ENCODE results near the gene MSANTD4. TPM values are rescaled to one million over a fixed set of nuclear protein-coding genes. Genes with fewer than 3 reads are reported as not detected.
A peak's percentile ranks its signal among the peaks of the same experiment; 100 is the strongest.
"Not testable (repeated sequence)": the region's sequence is repeated elsewhere in the genome, so short reads cannot be mapped to it uniquely, and the experiment has no call there.

Gene MSANTD4
- polyA plus RNA-seq (2013, experiment 1 of 2) = 17.8 TPM
- polyA plus RNA-seq (2013, experiment 2 of 2) = 20.3 TPM

DNA sequence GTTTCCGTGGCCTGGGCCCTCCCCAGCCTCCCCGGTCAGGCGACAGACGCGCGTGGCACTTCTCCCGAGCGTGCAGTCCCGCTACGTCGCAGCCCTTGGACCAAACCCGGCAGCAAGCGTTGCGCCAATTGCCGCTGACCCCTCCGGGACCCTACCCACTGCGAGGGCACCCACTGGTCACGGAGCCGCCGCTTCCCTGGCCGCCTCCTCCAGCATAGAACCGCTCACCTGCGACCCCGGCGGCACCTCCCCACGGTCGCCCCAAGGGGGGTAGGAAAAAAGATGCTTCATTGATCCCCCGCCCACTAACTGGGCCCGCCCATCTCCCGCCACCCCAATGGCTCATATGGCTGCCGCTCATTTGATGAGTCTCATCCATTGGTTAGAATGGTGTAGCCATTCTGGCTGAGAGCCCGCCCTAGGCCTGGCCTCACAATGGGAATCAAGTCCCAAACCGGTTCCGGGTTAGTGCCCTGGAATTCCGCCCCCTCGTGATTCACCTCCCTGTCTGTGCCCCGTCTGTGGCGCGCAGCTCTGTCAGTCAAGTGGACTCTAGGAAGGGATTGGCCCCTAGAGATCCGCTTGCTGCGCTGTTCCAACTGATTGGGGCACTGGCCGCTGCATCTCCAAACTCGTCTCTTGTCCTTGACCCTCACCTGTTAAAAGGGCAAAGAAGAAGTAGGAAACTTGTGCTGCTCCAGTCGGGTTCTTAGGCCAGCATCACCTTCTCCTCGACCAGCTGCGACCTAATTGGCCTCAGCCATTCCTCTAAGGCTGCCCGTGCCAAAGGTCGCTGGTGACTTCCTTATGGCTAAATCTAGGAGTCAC is at the start of gene MSANTD4:
Gene MSANTD4 (minus strand): TSS at position 274 of the 828 bp plus-strand sequence. CDS start 11,323 bp downstream, outside the sequence.
- no peaks in the 10 kb centered on the region for H3K4me1 ChIP-seq (ENCODE audit: control insufficient read depth, insufficient read depth, low read length, poor library complexity, severe bottlenecking)
- no peaks in the 10 kb centered on the region for H3K36me3 ChIP-seq (ENCODE audit: control insufficient read depth, insufficient read depth, low read length)
- 0 to 2% methylated on average over 25 to 33 of the region's 48 CpGs for WGBS, 2 experiments (ENCODE audit: insufficient coverage in 2 of 2)
- H3K9me3 ChIP-seq (ENCODE audit: control insufficient read depth, low read length) = peaks cover 4% of the 10 kb centered on the region
- H3K4me3 ChIP-seq (ENCODE audit: extremely low read depth, insufficient read depth, low read length, poor library complexity, severe bottlenecking) = peak within 1 kb of the TSS; percentile 85
- peak within 1 kb of the TSS; percentile 66 for H3K27ac ChIP-seq (ENCODE audit: low read depth, low read length, severe bottlenecking)

DNA sequence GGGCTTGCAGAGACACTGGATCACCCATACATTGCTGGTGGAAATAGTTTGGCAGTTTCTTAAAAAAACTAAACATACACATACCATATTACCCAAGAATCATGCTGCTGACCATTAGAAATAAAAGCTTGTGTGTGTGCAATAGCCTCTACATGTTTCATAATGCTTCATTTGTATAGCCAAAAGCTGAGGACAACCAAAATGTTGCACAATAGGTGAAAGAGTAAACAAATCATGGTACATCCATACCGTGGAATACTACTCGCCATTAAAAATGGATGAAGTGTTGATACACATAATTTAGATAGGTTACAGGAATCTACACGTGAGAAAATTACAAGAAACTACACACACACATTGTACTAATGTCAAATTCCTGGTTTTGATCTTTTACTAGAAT is 48.6 kb upstream of the MSANTD4 start:
- WGBS, 2 experiments (ENCODE audit: insufficient coverage in 2 of 2) = no CpG with 5 or more reads among the region's 3 CpGs
- H3K36me3 ChIP-seq (ENCODE audit: control insufficient read depth, insufficient read depth, low read length) = no peaks in the 10 kb centered on the region
- no peaks in the 10 kb centered on the region for H3K4me1 ChIP-seq (ENCODE audit: control insufficient read depth, insufficient read depth, low read length, poor library complexity, severe bottlenecking)
- H3K4me3 ChIP-seq (ENCODE audit: extremely low read depth, insufficient read depth, low read length, poor library complexity, severe bottlenecking) = no peak overlapping the region
- H3K9me3 ChIP-seq (ENCODE audit: control insufficient read depth, low read length) = no peaks in the 10 kb centered on the region
- no peak overlapping the region for H3K27ac ChIP-seq (ENCODE audit: low read depth, low read length, severe bottlenecking)

DNA sequence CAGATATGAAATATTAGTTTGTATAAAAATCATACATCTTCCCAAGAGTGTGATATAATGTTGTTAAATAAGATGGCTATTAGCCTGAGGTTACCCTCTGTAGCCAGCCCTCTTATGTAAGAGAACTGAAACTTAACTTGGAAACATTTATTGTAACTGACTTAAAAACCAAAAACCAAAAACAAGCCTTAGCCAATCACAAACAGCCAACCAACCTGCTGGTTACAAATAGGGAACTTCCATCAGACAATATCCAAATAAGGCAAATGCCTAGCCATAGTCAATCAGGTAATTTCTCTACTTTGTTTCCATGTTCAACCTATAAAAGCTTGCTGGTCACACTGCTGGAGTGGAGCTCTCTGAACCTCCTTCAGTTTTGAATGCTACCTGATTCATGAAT is 41.0 kb upstream of the MSANTD4 start:
- Histone ChIP-seq H3K36me3 (ENCODE audit: control insufficient read depth, insufficient read depth, low read length) (no peaks in the 10 kb centered on the region), H3K9me3 (ENCODE audit: control insufficient read depth, low read length) (no peaks in the 10 kb centered on the region), H3K27ac (ENCODE audit: low read depth, low read length, severe bottlenecking) (no peak overlapping the region), H3K4me1 (ENCODE audit: control insufficient read depth, insufficient read depth, low read length, poor library complexity, severe bottlenecking) (no peaks in the 10 kb centered on the region), H3K4me3 (ENCODE audit: extremely low read depth, insufficient read depth, low read length, poor library complexity, severe bottlenecking) (no peak overlapping the region)

DNA sequence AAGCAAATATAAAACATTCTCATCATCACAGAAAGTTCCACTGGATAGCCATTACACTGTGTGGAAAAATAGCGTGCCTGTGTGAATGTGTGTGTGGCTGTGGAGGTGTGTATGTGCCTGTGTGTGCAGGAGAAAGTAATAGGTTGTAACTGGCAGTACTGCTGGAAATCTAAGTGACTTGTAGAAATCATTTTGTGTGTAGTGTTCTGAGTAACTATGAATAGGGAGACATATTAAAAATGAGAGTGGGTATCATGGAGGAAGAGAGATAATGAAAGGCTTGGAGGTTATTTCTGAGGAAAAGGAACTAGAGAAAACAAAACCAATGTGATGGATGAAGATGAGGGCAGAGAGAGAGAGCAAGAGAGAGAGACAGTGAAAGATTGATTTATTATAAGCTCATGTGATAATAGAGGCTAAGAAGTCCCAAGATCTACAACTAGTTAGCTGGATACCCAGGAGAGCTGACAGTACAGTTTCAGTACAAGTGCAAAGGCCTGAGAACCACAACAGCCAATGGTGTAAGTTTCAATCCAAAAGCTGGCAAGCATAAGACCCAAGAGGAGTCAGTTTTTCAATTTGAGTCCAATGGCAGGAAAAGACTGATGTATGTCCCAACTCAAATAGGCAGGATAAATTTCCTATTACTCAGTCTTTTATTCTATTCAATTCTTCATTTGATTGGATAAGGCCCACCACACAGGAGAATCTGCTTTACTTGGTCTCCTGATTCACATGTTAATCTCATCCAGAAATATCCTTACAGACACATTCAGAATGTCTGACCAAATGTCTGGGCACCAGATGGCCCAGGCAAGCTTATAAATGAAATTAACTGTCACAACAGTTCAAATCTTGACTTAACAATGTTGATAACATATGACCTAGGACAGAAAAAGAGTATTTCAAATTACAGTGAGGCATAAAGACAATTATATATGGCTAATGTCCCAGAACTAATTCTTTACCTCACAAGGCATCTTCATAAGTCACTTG is 40.2 kb upstream of the MSANTD4 start:
- Histone ChIP-seq H3K36me3 (ENCODE audit: control insufficient read depth, insufficient read depth, low read length) (no peaks in the 10 kb centered on the region), H3K4me3 (ENCODE audit: extremely low read depth, insufficient read depth, low read length, poor library complexity, severe bottlenecking) (no peak overlapping the region), H3K27ac (ENCODE audit: low read depth, low read length, severe bottlenecking) (no peak overlapping the region), H3K4me1 (ENCODE audit: control insufficient read depth, insufficient read depth, low read length, poor library complexity, severe bottlenecking) (no peaks in the 10 kb centered on the region), H3K9me3 (ENCODE audit: control insufficient read depth, low read length) (no peaks in the 10 kb centered on the region)
- WGBS, 2 experiments (ENCODE audit: insufficient coverage in 2 of 2) = 100% methylated on average over 1 of the region's 1 CpG

DNA sequence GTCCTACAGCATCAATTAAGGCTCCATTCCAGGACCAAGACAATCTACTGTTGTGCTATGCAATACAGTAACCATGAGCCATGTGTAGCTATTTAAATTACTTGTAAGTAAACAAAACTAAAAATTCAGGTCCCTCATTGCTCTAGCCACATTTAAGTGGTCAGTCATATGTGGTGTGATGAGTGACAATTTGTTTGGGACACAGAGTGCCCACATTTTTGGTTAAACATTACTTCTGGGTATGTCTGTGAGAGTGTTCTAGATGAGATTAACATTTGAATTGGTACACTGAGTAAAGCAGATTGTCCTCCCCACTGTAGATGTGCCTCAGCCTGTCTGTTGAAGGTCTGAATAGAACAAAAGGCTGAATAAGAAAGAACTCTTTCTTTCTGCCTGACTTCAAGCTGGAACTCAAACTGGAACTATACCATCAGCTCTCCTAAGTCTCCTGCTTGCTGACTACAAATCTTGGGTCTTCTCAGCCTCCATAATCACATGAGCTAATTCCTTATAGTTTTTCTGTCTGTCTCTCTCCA is 39.3 kb upstream of the MSANTD4 start:
- H3K4me1 ChIP-seq (ENCODE audit: control insufficient read depth, insufficient read depth, low read length, poor library complexity, severe bottlenecking) = no peaks in the 10 kb centered on the region
- H3K4me3 ChIP-seq (ENCODE audit: extremely low read depth, insufficient read depth, low read length, poor library complexity, severe bottlenecking) = no peak overlapping the region
- no peak overlapping the region for H3K27ac ChIP-seq (ENCODE audit: low read depth, low read length, severe bottlenecking)
- no peaks in the 10 kb centered on the region for H3K36me3 ChIP-seq (ENCODE audit: control insufficient read depth, insufficient read depth, low read length)
- no peaks in the 10 kb centered on the region for H3K9me3 ChIP-seq (ENCODE audit: control insufficient read depth, low read length)

DNA sequence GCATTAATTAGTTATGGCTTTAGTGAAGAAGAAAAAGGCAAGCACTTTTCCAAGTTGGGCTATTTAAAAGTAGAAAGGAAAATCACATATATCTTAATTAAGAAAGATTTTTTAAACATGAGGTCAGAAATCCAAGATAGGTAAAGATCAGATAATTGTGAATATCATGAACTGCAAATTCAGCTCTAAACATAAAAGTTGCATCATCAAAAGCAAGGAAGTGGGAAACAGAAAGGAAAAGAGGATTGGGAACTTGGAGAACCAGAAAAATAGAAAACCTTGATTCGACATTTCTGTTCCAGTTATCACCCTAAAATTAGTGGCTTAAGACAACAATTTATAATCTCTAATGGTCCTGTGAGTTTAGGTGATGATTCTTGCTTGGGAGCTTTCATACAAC is 37.6 kb upstream of the MSANTD4 start:
- no CpG with 5 or more reads among the region's 1 CpG for WGBS, 2 experiments (ENCODE audit: insufficient coverage in 2 of 2)
- Histone ChIP-seq H3K36me3 (ENCODE audit: control insufficient read depth, insufficient read depth, low read length) (no peaks in the 10 kb centered on the region), H3K4me3 (ENCODE audit: extremely low read depth, insufficient read depth, low read length, poor library complexity, severe bottlenecking) (no peak overlapping the region)

DNA sequence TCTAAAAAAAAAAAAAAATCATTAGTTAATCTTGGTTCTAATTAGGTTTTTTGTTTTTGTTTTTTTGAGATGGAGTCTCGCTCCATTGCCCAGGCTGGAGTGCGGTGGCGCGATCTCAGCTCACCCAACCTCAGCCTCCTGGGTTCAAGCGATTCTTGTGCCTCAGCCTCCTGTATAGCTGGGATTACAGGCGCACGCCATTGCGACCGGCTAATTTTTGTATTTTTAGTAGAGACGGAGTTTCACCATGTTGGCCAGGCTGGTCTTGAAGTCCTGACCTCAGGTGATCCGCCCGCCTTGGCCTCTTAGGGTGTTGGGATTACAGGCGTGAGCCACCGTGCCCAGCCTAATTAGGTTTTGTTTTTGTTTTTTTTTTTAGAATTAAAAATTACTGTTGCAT is 36.3 kb upstream of the MSANTD4 start:
- 97 to 98% methylated on average over 8 to 9 of the region's 14 CpGs for WGBS, 2 experiments (ENCODE audit: insufficient coverage in 2 of 2)
- H3K27ac ChIP-seq (ENCODE audit: low read depth, low read length, severe bottlenecking); H3K9me3 ChIP-seq (ENCODE audit: control insufficient read depth, low read length); H3K4me1 ChIP-seq (ENCODE audit: control insufficient read depth, insufficient read depth, low read length, poor library complexity, severe bottlenecking); H3K36me3 ChIP-seq (ENCODE audit: control insufficient read depth, insufficient read depth, low read length); H3K4me3 ChIP-seq (ENCODE audit: extremely low read depth, insufficient read depth, low read length, poor library complexity, severe bottlenecking): not testable (repeated sequence)

More for the DNA sequence above, 37.6 kb upstream of the MSANTD4 start:
- no peaks in the 10 kb centered on the region for H3K9me3 ChIP-seq (ENCODE audit: control insufficient read depth, low read length)
- no peaks in the 10 kb centered on the region for H3K4me1 ChIP-seq (ENCODE audit: control insufficient read depth, insufficient read depth, low read length, poor library complexity, severe bottlenecking)
- H3K27ac ChIP-seq (ENCODE audit: low read depth, low read length, severe bottlenecking) = no peak overlapping the region

DNA sequence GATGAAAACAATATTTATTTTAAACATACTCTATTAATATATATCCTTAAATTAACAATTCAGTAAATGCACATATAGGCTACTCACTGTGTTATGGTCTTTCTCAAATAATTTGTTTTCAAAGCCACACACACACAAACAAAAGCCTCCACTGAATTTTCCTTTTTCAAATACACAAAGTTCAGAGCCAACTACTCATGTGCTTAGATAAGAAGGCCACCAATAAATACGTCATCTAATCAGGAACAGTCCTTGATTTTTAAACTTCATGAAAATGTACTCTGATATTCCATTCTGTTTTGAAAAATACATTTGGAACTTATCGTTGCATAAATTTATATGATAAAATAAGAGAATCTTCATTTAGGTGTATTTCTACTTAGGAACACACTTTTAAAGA is 29.1 kb upstream of the MSANTD4 start:
- no peak overlapping the region for H3K4me3 ChIP-seq (ENCODE audit: extremely low read depth, insufficient read depth, low read length, poor library complexity, severe bottlenecking)
- WGBS, 2 experiments (ENCODE audit: insufficient coverage in 2 of 2) = no CpG with 5 or more reads among the region's 2 CpGs
- H3K36me3 ChIP-seq (ENCODE audit: control insufficient read depth, insufficient read depth, low read length) = no peaks in the 10 kb centered on the region
- no peaks in the 10 kb centered on the region for H3K9me3 ChIP-seq (ENCODE audit: control insufficient read depth, low read length)
- no peaks in the 10 kb centered on the region for H3K4me1 ChIP-seq (ENCODE audit: control insufficient read depth, insufficient read depth, low read length, poor library complexity, severe bottlenecking)
- no peak overlapping the region for H3K27ac ChIP-seq (ENCODE audit: low read depth, low read length, severe bottlenecking)

DNA sequence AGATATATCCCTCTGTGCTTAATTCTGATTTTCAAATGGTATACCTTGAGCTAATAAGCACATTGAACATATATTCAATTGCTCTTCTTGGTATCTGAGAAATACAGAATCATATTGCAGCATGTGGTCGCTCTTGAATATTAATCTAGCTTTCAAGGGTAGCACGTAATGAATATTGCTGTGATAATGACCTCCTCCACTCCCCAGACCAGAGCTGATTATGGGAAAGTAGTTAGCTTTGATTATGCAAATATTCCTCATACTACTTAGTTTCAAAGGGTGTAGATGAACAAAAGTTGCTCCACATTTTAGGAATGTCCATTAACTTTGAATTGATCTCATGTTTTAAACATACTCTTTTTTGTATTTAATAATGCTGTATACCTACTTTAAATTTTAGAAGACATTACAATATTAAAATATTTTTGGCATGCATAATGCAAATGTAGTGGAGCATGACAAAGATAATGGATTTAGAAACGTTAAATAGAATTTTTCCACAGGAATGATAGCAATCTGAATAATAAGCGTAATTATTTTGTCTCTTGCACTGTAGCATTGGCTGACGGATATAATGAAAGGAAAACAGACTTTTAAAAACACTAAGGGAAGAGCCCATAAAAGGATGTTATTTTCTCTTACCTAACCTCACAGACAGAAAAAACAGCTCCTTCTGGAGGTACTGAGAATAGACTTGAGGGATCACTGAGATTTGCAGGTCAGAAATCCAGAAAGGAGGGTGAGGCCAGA is 27.9 kb upstream of the MSANTD4 start:
- Histone ChIP-seq H3K4me1 (ENCODE audit: control insufficient read depth, insufficient read depth, low read length, poor library complexity, severe bottlenecking) (no peaks in the 10 kb centered on the region), H3K27ac (ENCODE audit: low read depth, low read length, severe bottlenecking) (no peak overlapping the region), H3K36me3 (ENCODE audit: control insufficient read depth, insufficient read depth, low read length) (no peaks in the 10 kb centered on the region), H3K9me3 (ENCODE audit: control insufficient read depth, low read length) (no peaks in the 10 kb centered on the region), H3K4me3 (ENCODE audit: extremely low read depth, insufficient read depth, low read length, poor library complexity, severe bottlenecking) (no peak overlapping the region)
- WGBS, 2 experiments (ENCODE audit: insufficient coverage in 2 of 2) = no CpG with 5 or more reads among the region's 5 CpGs

DNA sequence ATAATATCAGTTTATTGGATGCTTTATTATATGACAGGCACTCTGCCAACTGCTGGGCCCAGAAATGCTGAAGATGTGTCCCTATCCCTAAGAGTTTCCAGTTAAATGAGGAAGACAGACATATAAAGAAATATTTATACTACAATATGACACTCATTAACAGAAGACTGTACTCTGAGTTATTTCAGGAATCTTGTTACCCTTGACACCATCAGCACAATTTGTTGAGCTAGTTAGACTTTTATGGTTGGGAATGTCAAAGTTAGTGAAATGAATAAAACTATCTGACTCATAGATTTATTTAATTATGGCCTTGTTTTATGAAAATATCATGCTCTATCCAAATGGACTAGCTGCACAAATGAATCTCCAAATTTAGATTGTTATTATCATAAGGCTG is 25.6 kb upstream of the MSANTD4 start:
- Histone ChIP-seq H3K4me1 (ENCODE audit: control insufficient read depth, insufficient read depth, low read length, poor library complexity, severe bottlenecking) (no peaks in the 10 kb centered on the region), H3K36me3 (ENCODE audit: control insufficient read depth, insufficient read depth, low read length) (no peaks in the 10 kb centered on the region), H3K9me3 (ENCODE audit: control insufficient read depth, low read length) (no peaks in the 10 kb centered on the region), H3K27ac (ENCODE audit: low read depth, low read length, severe bottlenecking) (no peak overlapping the region), H3K4me3 (ENCODE audit: extremely low read depth, insufficient read depth, low read length, poor library complexity, severe bottlenecking) (no peak overlapping the region)
